Measurements from ENCODE around the gene CHCHD6. TPM values are rescaled to one million over a fixed set of nuclear protein-coding genes. Genes with fewer than 3 reads are reported as not detected.

CHCHD6 gene
- total RNA-seq, 4 donors from 2014 or later, result 7.5 to 21.9 (median 16.3) TPM

GRCh38 chr3:126737527-126737926 lies 33.5 kb downstream of the CHCHD6 start:
- no peak for DNase-seq
- no peaks in the 10 kb centered on the region for H3K4me1 ChIP-seq

GRCh38 chr3:126742057-126742456 lies 38.0 kb downstream of the CHCHD6 start:
- TF ChIP-seq POLR2A (IDR thresholded peaks at IDR 0.05) (no peak), CTCF (IDR thresholded peaks at IDR 0.05) (no peak)
- H3K27me3 ChIP-seq, result no peaks in the 10 kb centered on the region
- intact Hi-C loops (cut with DNase I), result no loop called here
- no peak overlapping the region for H3K27ac ChIP-seq
- WGBS, 2 donors, result 87 to 88% methylated on average over 4 to 5 of the region's 5 CpGs
- H3K4me3 ChIP-seq, result no peak overlapping the region
- no peak for DNase-seq
- peaks cover 0 to 4% (median 0%) of the 10 kb centered on the region in 3 donors for H3K9me3 ChIP-seq
- H3K36me3 ChIP-seq, result peaks cover 0 to 26% (median 0%) of the 10 kb centered on the region in 3 donors
- H3K4me1 ChIP-seq, result no peaks in the 10 kb centered on the region

More at GRCh38 chr3:126737527-126737926, 33.5 kb downstream of the CHCHD6 start:
- intact Hi-C loops (cut with DNase I), result no loop called here
- Histone ChIP-seq H3K9me3 (peaks cover 0 to 4% (median 0%) of the 10 kb centered on the region in 3 donors), H3K36me3 (peaks cover 0 to 59% (median 0%) of the 10 kb centered on the region in 3 donors), H3K27me3 (no peaks in the 10 kb centered on the region), H3K4me3 (no peak overlapping the region), H3K27ac (no peak overlapping the region)
- WGBS, 2 donors, result 89 to 90% methylated on average over 7 of the region's 7 CpGs
- no peak for TF ChIP-seq CTCF (IDR thresholded peaks at IDR 0.05)
- no peak for TF ChIP-seq POLR2A (IDR thresholded peaks at IDR 0.05)

GRCh38 chr3:126743350-126743749 lies 39.3 kb downstream of the CHCHD6 start:
- intact Hi-C loops (cut with DNase I), result no loop called here
- H3K36me3 ChIP-seq, result peaks cover 0 to 26% (median 0%) of the 10 kb centered on the region in 3 donors
- no peaks in the 10 kb centered on the region for H3K27me3 ChIP-seq
- no peak overlapping the region for H3K4me3 ChIP-seq
- no peak overlapping the region for H3K27ac ChIP-seq
- no peaks in the 10 kb centered on the region for H3K4me1 ChIP-seq
- peaks cover 0 to 4% (median 0%) of the 10 kb centered on the region in 3 donors for H3K9me3 ChIP-seq
- TF ChIP-seq CTCF (IDR thresholded peaks at IDR 0.05), result no peak
- no peak for TF ChIP-seq POLR2A (IDR thresholded peaks at IDR 0.05)
- no peak for DNase-seq
- 73 to 90% methylated on average over 2 to 4 of the region's 5 CpGs for WGBS, 2 donors

- peaks cover 0 to 26% (median 0%) of the 10 kb centered on the region in 3 donors for H3K36me3 ChIP-seq
- peaks cover 0 to 4% (median 0%) of the 10 kb centered on the region in 3 donors for H3K9me3 ChIP-seq
- no peak for DNase-seq
- TF ChIP-seq CTCF (IDR thresholded peaks at IDR 0.05) (no peak), POLR2A (IDR thresholded peaks at IDR 0.05) (no peak)
- no peaks in the 10 kb centered on the region for H3K4me1 ChIP-seq
- intact Hi-C loops (cut with DNase I), result no loop called here
- no peaks in the 10 kb centered on the region for H3K27me3 ChIP-seq
- WGBS, 2 donors, result 82 to 92% methylated on average over 5 of the region's 5 CpGs
- H3K27ac ChIP-seq, result no peak overlapping the region
- H3K4me3 ChIP-seq, result no peak overlapping the region
Measured at GRCh38 chr3:126743781-126744180, 39.7 kb downstream of the CHCHD6 start.

GRCh38 chr3:126745760-126746394 lies 41.8 kb downstream of the CHCHD6 start:
- H3K9me3 ChIP-seq, result no peaks in the 10 kb centered on the region
- DNase-seq, result no peak
- no peaks in the 10 kb centered on the region for H3K4me1 ChIP-seq
- TF ChIP-seq CTCF (IDR thresholded peaks at IDR 0.05), result no peak
- no peak for TF ChIP-seq POLR2A (IDR thresholded peaks at IDR 0.05)
- H3K27ac ChIP-seq, result no peak overlapping the region
- peaks cover 0 to 13% (median 0%) of the 10 kb centered on the region in 3 donors for H3K36me3 ChIP-seq
- WGBS, 2 donors, result 80 to 86% methylated on average over 4 to 5 of the region's 6 CpGs
- intact Hi-C loops (cut with DNase I), result no loop called here
- H3K27me3 ChIP-seq, result no peaks in the 10 kb centered on the region
- H3K4me3 ChIP-seq, result no peak overlapping the region
